SHP77 treated with DMSO at 0.1 percent for 48 hours (cell line): ENCODE measurements around the gene MRPL20.
"Not testable (repeated sequence)": the region's sequence is repeated elsewhere in the genome, so short reads cannot be mapped to it uniquely, and the experiment has no call there.

ENCODE experiments used
- DNase-seq: peaks from one replicate; lab custom pipeline; 2025; lab: John Stamatoyannopoulos, UW

The MRPL20 gene

GRCh38 chr1:1385339-1385738, 21.8 kb downstream of the MRPL20 start:
- not testable (repeated sequence) for DNase-seq

GRCh38 chr1:1381294-1381693, 25.8 kb downstream of the MRPL20 start:
- no peak for DNase-seq

GRCh38 chr1:1380860-1381259, 26.2 kb downstream of the MRPL20 start:
- no peak for DNase-seq

GRCh38 chr1:1377540-1378205, 29.4 kb downstream of the MRPL20 start:
- no peak for DNase-seq

DNA sequence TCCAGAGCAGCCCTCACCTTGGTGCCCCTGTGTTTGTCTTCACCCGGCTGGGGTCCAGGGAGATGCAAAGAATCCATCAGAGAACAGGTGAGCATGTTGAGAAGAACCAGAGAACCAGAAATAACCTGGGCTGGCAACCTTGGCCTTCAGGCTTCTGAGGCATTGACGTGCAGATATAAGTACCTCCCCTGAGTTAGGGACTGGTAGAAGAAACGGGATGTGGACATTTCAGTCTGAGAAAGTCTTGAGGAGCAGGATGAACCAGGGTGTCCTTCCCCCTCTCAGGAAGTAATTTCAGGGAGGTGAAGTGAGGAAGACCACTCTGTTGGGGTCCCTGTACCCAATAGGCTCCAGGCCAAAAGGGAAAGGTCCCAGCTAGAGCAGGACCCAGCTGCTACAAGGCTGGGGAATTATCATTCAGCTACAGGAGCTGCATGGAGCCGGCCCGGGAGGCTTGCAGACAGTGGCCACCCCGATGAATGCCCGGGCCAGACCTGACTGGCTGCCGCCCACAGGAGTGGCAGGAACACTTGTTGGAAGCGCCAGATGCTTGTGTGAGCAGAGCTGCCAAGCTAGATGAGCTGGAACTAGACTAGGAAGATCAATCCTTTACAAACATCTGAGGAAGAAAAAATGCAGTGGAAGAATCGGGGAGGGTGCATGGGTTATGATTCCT, 30.4 kb downstream of the MRPL20 start:
- DNase-seq, result no peak

- DNase-seq, result peak; percentile 96
These were observed 32.0 kb downstream of the MRPL20 start, which contains the start of gene AURKAIP1 for GRCh38 chr1:1374929-1375662. Gene AURKAIP1 (minus strand): TSS chr1:1375207. CDS start chr1:1374756, 451 bp downstream.

DNA sequence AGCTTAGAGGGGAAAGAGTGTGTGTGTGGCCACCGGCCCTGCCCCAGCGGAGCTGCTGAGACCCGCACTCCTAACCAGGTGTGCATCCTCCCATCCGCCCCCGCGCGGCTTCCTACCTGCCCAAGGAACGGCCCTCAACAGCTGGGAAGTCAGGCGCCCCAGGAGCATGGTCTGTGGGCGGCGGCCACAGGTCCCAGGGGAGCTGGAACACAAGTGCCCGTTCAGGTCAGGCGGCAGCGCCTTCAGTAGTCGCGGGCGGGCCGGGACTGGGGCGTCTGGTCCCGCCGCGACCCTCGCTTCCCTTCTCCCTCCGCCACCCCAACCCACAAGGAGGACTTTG, 32.5 kb downstream of the MRPL20 start:
- DNase-seq, result no peak

DNA sequence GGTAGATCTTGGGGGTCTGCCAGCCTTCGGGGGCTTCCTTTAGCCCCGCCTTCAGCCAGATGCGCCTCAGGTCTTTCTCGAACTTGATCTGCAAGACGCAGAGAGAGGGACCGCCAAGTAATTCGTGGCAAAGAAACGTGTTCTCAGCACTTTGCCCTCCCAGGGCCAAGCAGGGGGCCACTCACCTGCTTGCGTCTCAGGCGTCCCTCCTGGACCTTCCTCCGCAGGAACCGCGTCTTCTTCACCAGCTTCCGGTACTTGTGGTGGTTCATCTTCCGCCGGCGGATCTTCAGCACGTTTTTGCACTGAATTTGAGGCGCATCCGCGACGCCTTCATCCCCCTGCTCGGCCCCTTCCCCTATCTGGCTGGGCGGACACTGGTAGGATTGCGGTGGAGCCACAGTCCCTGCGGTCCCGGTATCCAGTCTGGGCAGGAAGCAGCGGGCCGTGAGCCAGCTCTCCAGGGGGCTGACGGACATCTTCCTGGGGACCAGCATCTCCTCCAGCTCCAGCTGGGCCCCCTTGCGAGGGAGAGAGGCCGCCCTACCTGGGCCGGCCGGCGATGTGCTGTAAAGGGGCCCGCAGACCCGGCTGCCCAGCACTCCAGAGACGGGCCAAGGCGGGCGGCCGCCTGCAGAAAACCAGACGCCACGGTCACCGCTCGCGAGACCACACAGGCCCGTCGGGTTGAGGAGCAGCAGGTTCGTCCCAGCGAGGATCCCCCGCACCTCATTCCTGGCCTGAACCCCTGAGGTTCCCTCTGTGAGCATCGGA, 33.1 kb downstream of the MRPL20 start:
- no peak for DNase-seq

GRCh38 chr1:1373051-1373814, 33.9 kb downstream of the MRPL20 start:
- DNase-seq, result no peak

GRCh38 chr1:1371746-1372711, 35.1 kb downstream of the MRPL20 start:
- peak; percentile 22 for DNase-seq

- no peak for DNase-seq
These were observed 35.7 kb downstream of the MRPL20 start for GRCh38 chr1:1371364-1371745.

DNA sequence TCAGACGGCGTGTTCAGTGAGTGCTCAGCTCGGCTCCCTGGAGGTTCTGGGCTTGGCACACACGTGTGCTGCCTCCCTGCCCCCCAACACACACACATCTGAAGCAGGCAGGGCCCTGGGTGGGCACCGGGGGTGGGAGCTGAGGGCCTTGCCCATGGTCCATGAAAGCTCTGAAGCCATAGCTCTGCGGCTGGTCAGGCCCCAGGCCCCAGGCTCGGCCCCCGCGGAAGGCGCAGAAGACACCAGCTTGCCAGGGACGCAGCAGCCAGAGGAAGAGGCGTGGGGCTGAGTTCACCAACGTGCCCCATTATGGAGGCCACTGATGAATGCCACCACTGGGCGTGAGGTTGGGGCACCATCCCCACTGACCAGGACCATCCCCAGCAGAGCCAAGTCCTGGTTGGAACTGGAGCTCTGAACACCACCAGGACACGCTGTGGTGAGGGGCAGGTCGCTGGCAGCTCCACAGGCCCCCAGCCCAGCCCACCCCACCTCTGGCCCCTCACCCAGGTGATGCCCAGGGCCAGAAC, 36.3 kb downstream of the MRPL20 start:
- no peak for DNase-seq

- not testable (repeated sequence) for DNase-seq
These were observed 37.0 kb downstream of the MRPL20 start for GRCh38 chr1:1370094-1370493.

- DNase-seq, result no peak
These were observed 39.8 kb downstream of the MRPL20 start for GRCh38 chr1:1367315-1367714.

- DNase-seq, result no peak
These were observed 40.4 kb downstream of the MRPL20 start for GRCh38 chr1:1366699-1367066.

- no peak for DNase-seq
These were observed 41.0 kb downstream of the MRPL20 start for GRCh38 chr1:1365875-1366698.

DNA sequence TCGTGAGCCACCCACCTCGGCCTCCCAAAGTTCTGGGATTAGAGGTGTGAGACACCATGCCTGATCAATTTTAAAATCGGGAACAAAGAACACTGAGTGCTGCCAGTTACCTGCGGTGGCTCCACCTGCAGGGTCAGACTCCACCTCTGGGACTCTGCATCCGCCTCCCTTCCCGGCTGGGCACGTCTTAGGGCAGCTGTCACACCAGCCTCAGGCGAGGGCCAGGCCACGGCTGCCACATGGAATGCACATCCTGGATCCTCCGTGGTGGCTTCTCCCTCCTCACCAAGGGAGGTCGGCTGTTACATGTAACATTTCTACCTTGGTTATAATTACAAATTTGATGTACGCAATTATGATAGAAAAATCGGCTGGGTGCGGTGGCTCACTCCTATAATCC, 42.8 kb downstream of the MRPL20 start:
- DNase-seq, result no peak

DNA sequence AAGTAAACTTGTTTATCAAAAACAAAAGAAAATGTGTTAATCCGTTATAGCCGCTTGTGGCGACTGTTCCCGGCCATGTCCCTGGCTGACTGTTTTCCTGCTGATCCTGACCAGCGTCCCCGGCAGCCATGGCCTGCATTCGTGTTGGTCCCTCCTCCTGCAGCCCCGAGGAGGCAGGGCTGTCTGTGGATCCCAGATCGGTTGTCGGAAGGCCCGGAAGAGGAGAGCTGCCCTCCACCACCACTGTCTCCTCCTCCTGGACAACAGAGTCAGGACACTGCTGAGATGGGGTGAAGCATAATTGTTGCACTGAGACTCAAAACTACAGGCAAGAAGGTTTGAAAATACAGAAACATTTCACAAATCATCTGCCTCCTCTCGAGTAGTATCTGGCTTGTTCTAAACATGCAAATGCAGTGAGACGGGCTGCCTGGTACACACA, 45.1 kb downstream of the MRPL20 start:
- DNase-seq, result no peak
